H1 (cell line): ENCODE measurements around the gene ID2.

Experiments
- ATF3 ChIP-seq: IDR thresholded peaks from 2 replicates; pipeline ENCODE4 v1.6.1; 2011; ENCODE audit warnings: low read depth, mild to moderate bottlenecking, low read length; ENCODE audit not compliant: insufficient read depth
- CTCF ChIP-seq, 3 experiments: IDR thresholded peaks; 1 replicate in 2 of 3; 2 replicates in 1 of 3; pipeline versions ENCODE4 v1.5.1 to v1.6.1; 2011; ENCODE audit warnings: low read length in 3 of 3, mild to moderate bottlenecking in 3 of 3, inconsistent platforms in 2 of 3, low read depth in 1 of 3, moderate library complexity in 1 of 3; ENCODE audit not compliant: insufficient read depth in 1 of 3; ENCODE audit errors: control extremely low read depth in 1 of 3
- E2F6 ChIP-seq: IDR thresholded peaks from 2 replicates; pipeline ENCODE4 v1.6.1; 2012; ENCODE audit warnings: inconsistent platforms
- EZH2 ChIP-seq: fragments of 200-600 bp; sonication (generic); IDR thresholded peaks from 2 replicates; pipeline ENCODE4 v1.7.1; 2012; ENCODE audit warnings: low read depth, mild to moderate bottlenecking, moderate library complexity, low read length, inconsistent platforms; ENCODE audit not compliant: severe bottlenecking
- FOSL1 ChIP-seq: IDR thresholded peaks from 2 replicates; pipeline ENCODE4 v1.6.1; 2011; ENCODE audit warnings: mild to moderate bottlenecking, low read depth, low read length, moderate library complexity; ENCODE audit not compliant: insufficient read depth
- GABPA ChIP-seq: IDR thresholded peaks from 2 replicates; pipeline ENCODE4 v1.6.1; 2011; ENCODE audit warnings: mild to moderate bottlenecking, low read length, moderate library complexity, borderline replicate concordance; ENCODE audit not compliant: insufficient read depth
- POLR2A ChIP-seq, 2 experiments: IDR thresholded peaks; 1 replicate in 1 of 2; 2 replicates in 1 of 2; pipeline ENCODE4 v1.6.1; 2011; ENCODE audit warnings: low read depth in 2 of 2, low read length in 2 of 2, mild to moderate bottlenecking in 2 of 2; ENCODE audit errors: control extremely low read depth in 1 of 2
- SRF ChIP-seq: IDR thresholded peaks from 2 replicates; pipeline ENCODE4 v1.6.1; 2011; ENCODE audit warnings: mild to moderate bottlenecking, low read depth, low read length, moderate library complexity
- TAF1 ChIP-seq: IDR thresholded peaks from 2 replicates; pipeline ENCODE4 v1.6.1; 2011; ENCODE audit warnings: mild to moderate bottlenecking, low read depth, low read length
- ZNF274 ChIP-seq: IDR thresholded peaks from 2 replicates; pipeline ENCODE4 v1.7.0; 2012; ENCODE audit warnings: low read length, borderline replicate concordance; ENCODE audit errors: extremely low read depth

DNA sequence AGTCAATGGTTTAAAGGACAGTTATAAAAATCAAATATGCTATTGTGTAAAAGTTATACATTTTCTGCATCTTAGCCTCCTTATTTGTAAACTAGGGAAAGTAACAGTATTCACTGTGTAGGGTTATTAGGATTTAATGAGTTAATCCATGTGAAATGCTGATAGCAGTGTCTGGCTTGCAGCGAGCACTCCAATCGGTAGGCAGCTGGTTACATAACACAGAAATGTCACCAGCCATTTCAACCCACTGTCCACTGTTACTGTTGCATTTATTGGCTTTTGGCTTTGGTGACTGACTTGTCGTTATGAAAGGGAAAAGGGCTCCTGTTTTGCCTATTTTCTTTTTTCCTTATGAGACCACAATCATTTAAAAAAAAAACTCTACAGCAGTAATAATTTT, 38.9 kb downstream of the ID2 start:
- TF ChIP-seq ATF3 = no peak
- no peak for TF ChIP-seq ZNF274
- no peak for TF ChIP-seq SRF
- TF ChIP-seq EZH2 = no peak
- no peak for TF ChIP-seq GABPA
- no peak for TF ChIP-seq TAF1
- no peak for TF ChIP-seq CTCF (IDR thresholded peaks at IDR 0.05; ENCODE audit: control extremely low read depth in 1 of 3, insufficient read depth in 1 of 3, low read depth in 1 of 3, low read length in 3 of 3)
- TF ChIP-seq POLR2A (IDR thresholded peaks at IDR 0.05; ENCODE audit: control extremely low read depth in 1 of 2, low read depth in 2 of 2, low read length in 2 of 2) = no peak
- no peak for TF ChIP-seq FOSL1
- no peak for TF ChIP-seq E2F6
